ENCODE data around the gene POLR3GL.

The POLR3GL gene

DNA sequence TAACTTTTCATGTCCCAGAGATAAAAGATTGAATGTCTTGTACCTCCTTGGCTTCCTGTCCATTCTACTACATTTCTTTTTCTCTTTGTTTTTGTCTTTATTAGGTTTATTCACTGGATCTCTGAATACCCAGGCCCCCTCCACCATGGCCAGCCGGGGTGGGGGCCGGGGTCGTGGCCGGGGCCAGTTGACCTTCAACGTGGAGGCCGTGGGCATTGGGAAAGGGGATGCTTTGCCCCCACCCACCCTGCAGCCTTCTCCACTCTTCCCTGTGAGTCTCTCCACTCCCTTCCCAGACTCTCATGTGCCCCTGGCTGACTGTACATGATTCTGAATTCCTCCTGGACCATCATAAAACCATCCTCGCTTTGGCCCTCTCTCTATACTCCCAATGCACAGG lies 10.2 kb downstream of the POLR3GL start:
- no peak for DNase-seq (ENCODE audit: low read depth in 2 of 2)

DNA sequence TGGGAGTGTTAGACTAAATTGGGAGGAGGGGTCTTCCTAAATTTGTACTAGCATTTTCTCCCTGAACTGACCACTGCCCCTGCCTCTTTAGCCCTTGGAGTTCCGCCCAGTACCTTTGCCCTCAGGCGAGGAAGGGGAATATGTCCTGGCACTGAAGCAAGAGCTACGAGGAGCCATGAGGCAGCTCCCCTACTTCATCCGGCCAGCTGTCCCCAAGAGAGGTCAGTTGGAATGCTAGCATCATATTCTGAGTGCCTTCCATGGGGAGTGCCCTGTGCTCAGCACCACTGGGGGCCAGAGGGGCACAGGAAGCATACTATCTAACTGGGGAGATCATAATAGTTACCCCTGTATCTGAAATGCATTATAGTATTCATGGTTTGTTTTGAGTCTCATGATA lies 10.7 kb downstream of the POLR3GL start:
- no peak for DNase-seq (ENCODE audit: low read depth in 2 of 2)

- no peak for DNase-seq (ENCODE audit: low read depth in 2 of 2)
Measured at GRCh38 chr1:145977016-145977415, 12.5 kb downstream of the POLR3GL start.

GRCh38 chr1:145977486-145978470 lies 13.3 kb downstream of the POLR3GL start:
- DNase-seq (ENCODE audit: low read depth in 2 of 2), result peak in 1 of 2 donors; percentile 60

- DNase-seq (ENCODE audit: low read depth in 2 of 2), result no peak
Measured at GRCh38 chr1:145978471-145978853, 14.0 kb downstream of the POLR3GL start.

DNA sequence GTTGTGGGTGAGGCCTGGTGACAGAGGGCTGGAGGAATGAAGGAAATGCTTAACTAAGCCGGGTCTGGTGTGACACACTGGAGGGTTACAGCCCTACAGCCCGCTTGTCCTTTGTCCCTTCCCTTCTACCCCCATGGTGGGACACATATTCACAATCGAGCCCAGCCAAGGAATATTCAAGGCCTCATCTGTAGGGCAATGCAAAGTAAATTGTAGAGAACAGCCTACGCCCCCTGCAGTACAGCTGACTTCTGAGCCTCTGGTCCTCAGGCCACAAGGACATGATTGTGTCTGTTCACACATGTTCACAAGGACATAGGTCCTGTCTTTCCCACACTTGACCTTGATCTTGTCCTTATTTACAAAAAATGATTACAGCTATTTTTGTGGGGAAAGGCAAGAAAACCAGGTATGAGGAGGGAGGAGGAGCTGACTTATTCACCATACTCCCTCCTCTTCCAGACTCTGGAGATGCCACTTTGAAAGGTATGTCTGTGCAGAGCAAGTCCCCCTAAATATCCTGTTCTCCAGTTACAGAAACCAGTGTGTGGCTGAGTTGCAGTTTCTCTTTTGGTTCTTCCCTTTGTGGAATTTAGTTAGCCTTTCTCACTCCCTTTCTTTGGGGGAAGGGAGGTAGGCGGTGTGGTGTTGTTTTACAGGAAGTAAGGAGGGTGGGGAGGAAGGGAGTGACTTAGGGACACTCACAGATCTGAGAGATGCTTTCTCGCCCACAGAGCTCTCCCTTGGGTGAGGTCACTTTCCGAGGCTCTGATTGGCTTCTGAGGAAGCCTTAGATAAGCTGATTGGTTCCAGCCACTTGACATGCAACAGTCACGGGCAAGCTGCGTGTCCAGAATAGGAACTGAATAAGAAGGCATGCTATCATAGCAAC lies 14.6 kb downstream of the POLR3GL start:
- DNase-seq (ENCODE audit: low read depth in 2 of 2), result peak; percentile 58 to 78

GRCh38 chr1:145979746-145980456 lies 15.4 kb downstream of the POLR3GL start:
- no peak for DNase-seq (ENCODE audit: low read depth in 2 of 2)

DNA sequence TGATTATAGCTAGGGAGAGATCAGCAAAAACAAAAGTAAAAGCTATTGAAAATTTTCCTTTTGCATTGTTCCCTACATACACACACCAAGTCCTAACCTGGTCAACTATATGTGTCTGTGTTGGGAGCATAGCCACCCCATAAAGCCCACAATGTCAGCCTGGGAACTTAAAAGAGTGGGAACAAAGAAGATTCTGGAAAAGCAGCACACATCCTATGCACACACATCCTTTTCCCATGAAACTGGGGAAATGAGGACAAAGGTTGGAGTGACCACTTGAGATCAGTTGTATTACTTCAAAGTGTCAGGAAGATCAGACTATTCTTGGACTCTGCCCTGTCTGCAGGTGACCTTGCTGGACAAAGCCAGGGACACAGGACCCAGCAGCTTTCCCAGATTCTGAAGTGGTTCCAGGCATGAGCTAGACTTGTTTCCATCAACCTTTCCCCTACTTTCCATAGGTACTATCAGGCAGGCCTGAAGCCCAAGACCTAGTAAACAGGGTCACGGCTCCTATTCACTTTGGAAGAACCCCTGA lies 16.0 kb downstream of the POLR3GL start:
- no peak for DNase-seq (ENCODE audit: low read depth in 2 of 2)

GRCh38 chr1:145982010-145982723 lies 17.7 kb downstream of the POLR3GL start:
- DNase-seq (ENCODE audit: low read depth in 2 of 2), result no peak

- DNase-seq (ENCODE audit: low read depth in 2 of 2), result no peak
Measured at GRCh38 chr1:145983206-145983675, 18.8 kb downstream of the POLR3GL start.

DNA sequence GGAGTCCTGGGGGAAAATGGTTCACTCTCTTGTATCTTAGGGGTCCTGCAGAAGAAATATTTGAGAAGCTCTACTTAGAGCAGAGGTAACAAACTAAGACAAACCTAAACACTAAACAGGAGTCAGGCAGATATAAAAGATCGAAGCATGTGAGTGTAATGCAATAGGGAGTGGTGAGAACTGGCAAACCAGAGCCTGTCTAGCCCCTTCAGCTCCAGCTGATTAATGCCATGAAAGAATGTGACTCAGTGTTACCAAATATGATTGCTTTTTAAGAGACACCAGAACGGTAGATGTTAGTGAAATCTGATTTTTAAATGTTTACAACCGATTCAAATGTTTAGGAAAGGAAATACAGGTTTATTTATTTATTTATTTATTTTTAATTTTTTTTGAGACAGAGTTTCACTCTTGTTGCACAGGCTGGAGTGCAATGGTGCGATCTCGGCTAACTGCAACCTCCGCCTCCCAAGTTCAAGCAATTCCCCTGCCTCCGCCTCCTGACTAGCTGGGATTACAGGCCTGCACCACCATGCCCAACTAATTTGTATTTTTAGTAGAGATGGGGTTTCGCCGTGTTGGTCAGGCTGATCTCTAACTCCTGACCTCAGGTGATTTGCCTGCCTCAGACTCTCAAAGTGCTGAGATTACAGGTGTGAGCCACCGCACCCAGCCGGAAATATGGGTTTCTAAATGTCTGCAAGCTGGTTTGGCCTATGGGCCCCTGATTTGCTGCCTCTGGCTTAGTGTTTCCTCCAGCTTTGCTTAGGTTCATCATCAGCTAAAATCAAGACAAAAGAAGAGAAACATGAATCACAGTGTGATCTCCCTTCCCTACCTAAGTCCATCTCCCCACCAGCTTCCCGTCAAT lies 19.7 kb downstream of the POLR3GL start:
- no peak for DNase-seq (ENCODE audit: low read depth in 2 of 2)

GRCh38 chr1:145985129-145985501 lies 20.6 kb downstream of the POLR3GL start:
- DNase-seq (ENCODE audit: low read depth in 2 of 2), result no peak

- no peak for DNase-seq (ENCODE audit: low read depth in 2 of 2)
Measured at GRCh38 chr1:145985502-145986439, 21.3 kb downstream of the POLR3GL start.

DNA sequence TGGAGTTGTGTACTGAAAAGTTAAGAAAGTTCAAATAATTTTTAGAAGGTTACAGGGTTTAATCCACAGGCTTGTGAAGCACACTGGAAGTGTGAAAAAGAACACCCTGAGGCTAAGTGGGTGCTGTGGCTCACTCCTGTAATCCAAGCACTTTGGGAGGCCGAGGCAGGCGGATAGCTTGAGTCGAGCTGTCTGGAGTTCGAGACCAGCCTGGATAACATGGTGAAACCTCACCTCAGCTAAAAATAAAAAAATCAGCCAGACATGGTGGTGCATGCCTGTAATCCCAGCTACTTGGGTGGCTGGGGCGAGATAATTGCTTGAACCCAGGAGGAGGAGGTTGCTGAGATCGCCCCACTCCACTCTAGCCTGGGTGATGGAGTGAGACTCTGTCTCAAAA lies 22.1 kb downstream of the POLR3GL start:
- DNase-seq (ENCODE audit: low read depth in 2 of 2), result no peak

GRCh38 chr1:145987926-145988325 lies 23.4 kb downstream of the POLR3GL start:
- no peak for DNase-seq (ENCODE audit: low read depth in 2 of 2)

GRCh38 chr1:145988773-145989172 lies 24.3 kb downstream of the POLR3GL start:
- no peak for DNase-seq (ENCODE audit: low read depth in 2 of 2)

GRCh38 chr1:145990249-145990855 lies 25.9 kb downstream of the POLR3GL start:
- DNase-seq (ENCODE audit: low read depth in 2 of 2), result no peak

DNA sequence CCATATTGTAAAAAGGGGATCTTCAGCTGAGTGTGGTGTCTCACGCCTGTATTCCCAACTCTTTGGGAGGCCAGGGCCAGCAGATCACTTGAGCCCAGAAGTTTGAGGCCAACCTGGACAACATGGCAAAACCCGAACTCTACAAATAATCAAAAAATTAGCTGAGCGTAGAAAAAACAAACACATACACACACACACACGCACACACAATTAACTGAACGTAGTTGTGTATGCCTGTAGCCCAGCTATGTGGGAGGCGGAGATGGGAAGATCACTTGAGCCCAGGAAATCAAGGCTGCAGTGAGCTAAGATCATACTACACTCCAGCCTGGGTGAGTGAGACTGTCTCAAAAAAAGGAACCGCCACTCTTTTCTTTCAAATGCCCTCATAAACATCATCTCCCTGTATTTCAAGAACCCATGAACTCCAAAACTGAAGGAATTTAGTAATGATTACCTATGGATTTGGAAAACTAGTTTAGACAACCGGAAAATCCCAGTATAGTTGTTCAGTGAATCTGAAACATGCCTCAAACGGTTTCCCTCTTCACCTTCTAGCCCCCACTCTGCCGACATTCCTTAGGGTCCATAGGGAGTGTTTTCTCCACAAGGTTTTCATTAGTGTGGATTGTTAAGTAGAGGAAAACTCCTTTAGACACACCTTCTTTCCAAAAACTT lies 27.4 kb downstream of the POLR3GL start:
- DNase-seq (ENCODE audit: low read depth in 2 of 2), result no peak

Data from stimulated activated CD4-positive, alpha-beta T cell treated with anti-CD3 and anti-CD28 coated beads, Interleukin-4, amount 100 ng/mL, for 48 hours (primary cell).